ENCODE data around the gene PCSK2.

PCSK2 gene

GRCh38 chr20:17226410-17227218 lies at the start of gene PCSK2:
Gene PCSK2, plus strand, starts transcription at chr20:17227040. Its CDS starts 266 bp downstream, at chr20:17227306.
- H3K9me3 ChIP-seq (ENCODE audit: control insufficient read depth, insufficient read depth, low read length) = no peaks in the 10 kb centered on the region
- H3K36me3 ChIP-seq (ENCODE audit: control insufficient read depth, insufficient read depth, low read length) = no peaks in the 10 kb centered on the region
- H3K27me3 ChIP-seq (ENCODE audit: control insufficient read depth, insufficient read depth, low read length) = peaks cover 16% of the 10 kb centered on the region; the same call in 1 of the 2 replicates
- peak; percentile 67 for DNase-seq (ENCODE audit: low read depth, low spot score)
- no peak within 1 kb of the TSS for H3K27ac ChIP-seq (ENCODE audit: low read length)
- peak within 1 kb of the TSS; percentile 56; the same call in 1 of the 2 replicates for H3K4me3 ChIP-seq (ENCODE audit: low read length)
- WGBS (ENCODE audit: insufficient coverage, insufficient read length) = no CpG with 5 or more reads among the region's 53 CpGs
- H3K4me1 ChIP-seq (ENCODE audit: control insufficient read depth, insufficient read depth, low read length) = peaks cover 1% of the 10 kb centered on the region; the same call in 1 of the 2 replicates

DNA sequence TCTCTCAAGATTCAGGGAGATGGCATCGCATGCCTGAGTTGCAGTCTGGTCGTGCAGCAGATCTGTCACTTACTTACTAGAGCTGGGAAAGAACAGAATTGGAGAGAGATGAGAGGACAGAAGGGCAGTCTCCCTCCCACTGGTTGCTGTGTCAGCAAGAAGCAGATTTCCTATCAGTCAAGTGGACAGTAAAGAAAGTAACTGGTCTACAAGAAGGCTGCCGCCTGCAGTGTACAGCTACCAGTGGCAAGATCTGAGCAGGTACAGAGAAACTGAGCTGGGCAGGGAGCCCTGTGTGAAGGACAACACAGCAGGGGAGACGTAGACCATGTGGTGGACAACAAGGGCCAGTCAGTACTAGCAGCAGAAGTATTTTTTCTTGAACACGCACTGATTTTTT lies 49.5 kb upstream of the PCSK2 start:
- H3K9me3 ChIP-seq (ENCODE audit: control insufficient read depth, insufficient read depth, low read length) = no peaks in the 10 kb centered on the region
- DNase-seq (ENCODE audit: low read depth, low spot score) = no peak
- no peak overlapping the region for H3K27ac ChIP-seq (ENCODE audit: low read length)
- no peaks in the 10 kb centered on the region for H3K27me3 ChIP-seq (ENCODE audit: control insufficient read depth, insufficient read depth, low read length)
- WGBS (ENCODE audit: insufficient coverage, insufficient read length) = no CpG with 5 or more reads among the region's 5 CpGs
- H3K4me3 ChIP-seq (ENCODE audit: low read length) = no peak overlapping the region
- H3K4me1 ChIP-seq (ENCODE audit: control insufficient read depth, insufficient read depth, low read length) = no peaks in the 10 kb centered on the region
- no peaks in the 10 kb centered on the region for H3K36me3 ChIP-seq (ENCODE audit: control insufficient read depth, insufficient read depth, low read length)

- H3K27ac ChIP-seq (ENCODE audit: low read length) = no peak overlapping the region
- WGBS (ENCODE audit: insufficient coverage, insufficient read length) = no CpG with 5 or more reads among the region's 4 CpGs
Observed at GRCh38 chr20:17179840-17180239, 47.0 kb upstream of the PCSK2 start.

GRCh38 chr20:17189976-17190695 lies 36.7 kb upstream of the PCSK2 start:
- Histone ChIP-seq H3K4me1 (ENCODE audit: control insufficient read depth, insufficient read depth, low read length) (no peaks in the 10 kb centered on the region), H3K36me3 (ENCODE audit: control insufficient read depth, insufficient read depth, low read length) (no peaks in the 10 kb centered on the region), H3K27ac (ENCODE audit: low read length) (no peak overlapping the region), H3K4me3 (ENCODE audit: low read length) (no peak overlapping the region), H3K9me3 (ENCODE audit: control insufficient read depth, insufficient read depth, low read length) (no peaks in the 10 kb centered on the region), H3K27me3 (ENCODE audit: control insufficient read depth, insufficient read depth, low read length) (no peaks in the 10 kb centered on the region; the same call in 1 of the 2 replicates)
- no peak for DNase-seq (ENCODE audit: low read depth, low spot score)
- WGBS (ENCODE audit: insufficient coverage, insufficient read length) = no CpG with 5 or more reads among the region's 6 CpGs

More at GRCh38 chr20:17179840-17180239, 47.0 kb upstream of the PCSK2 start:
- Histone ChIP-seq H3K4me1 (ENCODE audit: control insufficient read depth, insufficient read depth, low read length) (no peaks in the 10 kb centered on the region), H3K36me3 (ENCODE audit: control insufficient read depth, insufficient read depth, low read length) (no peaks in the 10 kb centered on the region), H3K4me3 (ENCODE audit: low read length) (no peak overlapping the region), H3K27me3 (ENCODE audit: control insufficient read depth, insufficient read depth, low read length) (no peaks in the 10 kb centered on the region), H3K9me3 (ENCODE audit: control insufficient read depth, insufficient read depth, low read length) (no peaks in the 10 kb centered on the region)
- DNase-seq (ENCODE audit: low read depth, low spot score) = no peak

DNA sequence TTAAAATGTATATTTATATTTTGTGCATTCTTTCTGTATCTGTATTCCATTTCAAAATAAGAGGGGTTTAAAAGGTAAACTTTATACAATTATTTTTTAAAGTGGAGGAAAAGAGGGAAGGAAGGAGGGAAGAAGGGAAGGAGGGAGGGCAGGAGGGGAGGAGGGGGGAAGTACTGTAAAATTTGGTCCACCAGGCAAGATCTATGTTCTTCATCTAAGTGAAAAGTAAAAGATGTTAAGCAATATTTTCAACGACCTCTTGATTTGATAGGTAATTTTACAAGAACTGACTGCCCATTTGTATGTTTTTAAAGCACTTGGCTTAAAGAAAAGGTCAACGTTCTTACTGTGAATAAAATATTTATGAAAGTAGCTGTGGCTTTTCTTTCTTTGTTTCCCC lies 29.8 kb upstream of the PCSK2 start:
- WGBS (ENCODE audit: insufficient coverage, insufficient read length) = no CpG with 5 or more reads among the region's 2 CpGs

GRCh38 chr20:17202030-17202429 lies 24.8 kb upstream of the PCSK2 start:
- no peaks in the 10 kb centered on the region for H3K4me1 ChIP-seq (ENCODE audit: control insufficient read depth, insufficient read depth, low read length)

More for the DNA sequence above, 29.8 kb upstream of the PCSK2 start:
- Histone ChIP-seq H3K4me3 (ENCODE audit: low read length) (no peak overlapping the region), H3K27ac (ENCODE audit: low read length) (no peak overlapping the region), H3K36me3 (ENCODE audit: control insufficient read depth, insufficient read depth, low read length) (no peaks in the 10 kb centered on the region), H3K9me3 (ENCODE audit: control insufficient read depth, insufficient read depth, low read length) (no peaks in the 10 kb centered on the region), H3K27me3 (ENCODE audit: control insufficient read depth, insufficient read depth, low read length) (no peaks in the 10 kb centered on the region), H3K4me1 (ENCODE audit: control insufficient read depth, insufficient read depth, low read length) (no peaks in the 10 kb centered on the region)
- no peak for DNase-seq (ENCODE audit: low read depth, low spot score)

GRCh38 chr20:17202673-17203072 lies 24.2 kb upstream of the PCSK2 start:
- Histone ChIP-seq H3K9me3 (ENCODE audit: control insufficient read depth, insufficient read depth, low read length) (no peaks in the 10 kb centered on the region), H3K27me3 (ENCODE audit: control insufficient read depth, insufficient read depth, low read length) (no peaks in the 10 kb centered on the region), H3K4me1 (ENCODE audit: control insufficient read depth, insufficient read depth, low read length) (no peaks in the 10 kb centered on the region), H3K36me3 (ENCODE audit: control insufficient read depth, insufficient read depth, low read length) (no peaks in the 10 kb centered on the region), H3K27ac (ENCODE audit: low read length) (no peak overlapping the region), H3K4me3 (ENCODE audit: low read length) (no peak overlapping the region)
- no CpG with 5 or more reads among the region's 8 CpGs for WGBS (ENCODE audit: insufficient coverage, insufficient read length)
- DNase-seq (ENCODE audit: low read depth, low spot score) = peak; percentile 27

More at GRCh38 chr20:17202030-17202429, 24.8 kb upstream of the PCSK2 start:
- Histone ChIP-seq H3K9me3 (ENCODE audit: control insufficient read depth, insufficient read depth, low read length) (no peaks in the 10 kb centered on the region), H3K27ac (ENCODE audit: low read length) (no peak overlapping the region), H3K36me3 (ENCODE audit: control insufficient read depth, insufficient read depth, low read length) (no peaks in the 10 kb centered on the region), H3K27me3 (ENCODE audit: control insufficient read depth, insufficient read depth, low read length) (no peaks in the 10 kb centered on the region), H3K4me3 (ENCODE audit: low read length) (no peak overlapping the region)
- DNase-seq (ENCODE audit: low read depth, low spot score) = no peak
- no CpG with 5 or more reads among the region's 2 CpGs for WGBS (ENCODE audit: insufficient coverage, insufficient read length)

GRCh38 chr20:17205084-17205813 lies 21.6 kb upstream of the PCSK2 start:
- Histone ChIP-seq H3K4me3 (ENCODE audit: low read length) (no peak overlapping the region), H3K9me3 (ENCODE audit: control insufficient read depth, insufficient read depth, low read length) (no peaks in the 10 kb centered on the region), H3K36me3 (ENCODE audit: control insufficient read depth, insufficient read depth, low read length) (no peaks in the 10 kb centered on the region), H3K4me1 (ENCODE audit: control insufficient read depth, insufficient read depth, low read length) (no peaks in the 10 kb centered on the region), H3K27ac (ENCODE audit: low read length) (no peak overlapping the region), H3K27me3 (ENCODE audit: control insufficient read depth, insufficient read depth, low read length) (no peaks in the 10 kb centered on the region)
- no CpG with 5 or more reads among the region's 7 CpGs for WGBS (ENCODE audit: insufficient coverage, insufficient read length)
- no peak for DNase-seq (ENCODE audit: low read depth, low spot score)

DNA sequence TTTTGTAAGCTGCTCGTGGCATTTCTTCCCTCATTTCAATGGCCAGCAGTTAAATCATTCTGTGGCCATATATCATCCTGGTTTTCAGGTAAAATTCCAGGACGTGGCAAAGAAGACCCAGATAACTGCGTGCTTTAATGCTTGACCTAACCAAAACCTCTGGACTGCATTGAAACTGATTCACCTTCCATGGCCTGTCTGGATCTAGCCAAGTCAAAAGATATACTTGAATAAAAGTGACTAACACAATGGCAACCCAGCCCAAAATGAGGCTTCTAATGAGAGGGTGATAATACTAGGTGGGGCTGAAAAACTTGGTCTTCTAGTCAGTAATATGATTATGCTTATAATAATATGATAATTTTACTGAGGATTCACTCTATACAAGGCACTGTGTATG lies 16.5 kb upstream of the PCSK2 start:
- WGBS (ENCODE audit: insufficient coverage, insufficient read length) = no CpG with 5 or more reads among the region's 3 CpGs
- Histone ChIP-seq H3K4me3 (ENCODE audit: low read length) (no peak overlapping the region), H3K4me1 (ENCODE audit: control insufficient read depth, insufficient read depth, low read length) (no peaks in the 10 kb centered on the region), H3K9me3 (ENCODE audit: control insufficient read depth, insufficient read depth, low read length) (no peaks in the 10 kb centered on the region), H3K27ac (ENCODE audit: low read length) (no peak overlapping the region), H3K27me3 (ENCODE audit: control insufficient read depth, insufficient read depth, low read length) (no peaks in the 10 kb centered on the region), H3K36me3 (ENCODE audit: control insufficient read depth, insufficient read depth, low read length) (no peaks in the 10 kb centered on the region)
- DNase-seq (ENCODE audit: low read depth, low spot score) = no peak

GRCh38 chr20:17210983-17211382 lies 15.9 kb upstream of the PCSK2 start:
- Histone ChIP-seq H3K27me3 (ENCODE audit: control insufficient read depth, insufficient read depth, low read length) (no peaks in the 10 kb centered on the region), H3K27ac (ENCODE audit: low read length) (no peak overlapping the region), H3K9me3 (ENCODE audit: control insufficient read depth, insufficient read depth, low read length) (no peaks in the 10 kb centered on the region), H3K4me3 (ENCODE audit: low read length) (no peak overlapping the region), H3K4me1 (ENCODE audit: control insufficient read depth, insufficient read depth, low read length) (no peaks in the 10 kb centered on the region), H3K36me3 (ENCODE audit: control insufficient read depth, insufficient read depth, low read length) (no peaks in the 10 kb centered on the region)
- DNase-seq (ENCODE audit: low read depth, low spot score) = no peak
- no CpG with 5 or more reads among the region's 2 CpGs for WGBS (ENCODE audit: insufficient coverage, insufficient read length)
